ENCODE data around the gene PERCC1. TPM values are rescaled to one million over a fixed set of nuclear protein-coding genes. Genes with fewer than 3 reads are reported as not detected.
"Not testable (repeated sequence)": the region's sequence is repeated elsewhere in the genome, so short reads cannot be mapped to it uniquely, and the experiment has no call there.

PERCC1 gene
- total RNA-seq, 1 experiment from 2014 or later, result not detected

DNA sequence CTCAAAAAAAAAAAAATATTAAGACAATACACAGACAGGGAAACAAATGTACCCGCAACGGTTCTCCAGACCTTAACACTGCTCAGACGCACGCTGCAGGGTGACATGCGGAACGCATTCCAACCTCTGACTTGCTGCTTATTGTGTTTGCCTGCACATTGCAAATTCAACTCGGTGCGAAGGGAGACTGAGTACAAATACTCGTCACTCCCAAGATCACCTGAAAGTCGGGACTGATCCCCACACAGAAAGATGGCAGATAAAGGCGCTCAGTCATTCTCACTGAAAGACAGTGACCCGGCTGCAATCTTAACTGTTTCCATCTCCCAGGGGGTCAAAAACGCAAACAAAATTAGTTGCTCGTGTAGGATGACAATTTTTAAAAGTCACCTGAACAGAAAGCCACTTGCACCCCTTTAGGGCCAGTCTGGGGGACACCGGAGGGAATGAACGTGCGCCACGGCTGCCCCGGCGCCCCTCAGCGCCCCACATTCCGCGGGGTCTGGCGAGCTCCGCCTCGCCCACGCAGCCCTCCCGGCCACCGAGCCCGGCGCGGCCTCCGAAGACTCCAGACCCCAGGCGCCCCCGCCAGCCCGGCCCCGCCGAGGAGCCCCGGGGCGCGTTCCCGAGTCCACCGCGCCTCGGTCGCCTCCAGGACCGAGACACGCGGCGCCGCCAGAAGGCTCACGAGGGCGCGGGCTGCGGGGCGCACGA is 43.4 kb downstream of the PERCC1 start:
- no peak for DNase-seq (ENCODE audit: low read depth)
- in situ Hi-C loops (cut with HindIII; ENCODE audit: low pct_unique_long_range_greater_than_20kb, low sequenced_read_pairs), result no loop called here

DNA sequence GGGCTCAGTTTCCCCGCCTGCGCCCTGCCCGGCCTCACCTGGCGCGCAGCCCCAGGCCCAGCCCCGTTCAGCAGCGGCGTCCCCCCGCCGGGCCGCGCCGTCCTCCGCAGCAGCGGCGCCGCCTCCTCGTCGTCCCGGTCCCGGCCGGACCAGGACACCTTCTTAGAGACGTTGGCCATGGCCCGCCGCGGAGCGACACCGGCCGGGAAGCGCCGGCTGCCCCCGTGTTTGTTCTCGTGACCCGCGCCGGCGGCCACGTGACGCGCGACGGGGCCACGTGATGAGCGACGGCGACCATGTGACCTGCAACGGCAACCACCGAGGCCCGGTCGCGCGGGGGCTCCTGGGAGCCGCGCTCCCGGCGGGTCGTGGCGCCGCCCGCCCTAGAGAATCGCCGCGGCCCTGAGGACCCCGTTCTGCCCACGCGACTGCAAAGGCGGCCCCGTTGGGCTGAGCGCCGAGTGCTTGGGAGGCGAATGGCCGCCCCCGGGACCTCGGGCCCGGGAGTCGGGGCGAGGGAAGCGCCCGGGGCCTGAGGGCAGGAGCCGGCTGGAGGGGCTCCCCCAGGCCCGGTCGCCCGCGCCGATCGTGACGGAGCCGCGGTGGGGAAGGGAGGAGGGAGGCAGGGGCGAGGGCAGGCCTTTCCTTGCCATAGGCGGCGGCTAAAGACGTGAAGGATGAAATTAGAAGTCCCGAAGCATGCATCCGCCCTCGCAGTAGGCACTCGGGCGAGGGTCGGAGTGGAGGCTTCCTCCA is 44.1 kb downstream of the PERCC1 start, which contains the start of gene CLCN7:
CLCN7 (minus strand) TSS at position 233 of the 756 bp plus-strand sequence; CDS start at position 179, 54 bp downstream.
- in situ Hi-C loops (cut with HindIII; ENCODE audit: low pct_unique_long_range_greater_than_20kb, low sequenced_read_pairs), result no loop called here

DNA sequence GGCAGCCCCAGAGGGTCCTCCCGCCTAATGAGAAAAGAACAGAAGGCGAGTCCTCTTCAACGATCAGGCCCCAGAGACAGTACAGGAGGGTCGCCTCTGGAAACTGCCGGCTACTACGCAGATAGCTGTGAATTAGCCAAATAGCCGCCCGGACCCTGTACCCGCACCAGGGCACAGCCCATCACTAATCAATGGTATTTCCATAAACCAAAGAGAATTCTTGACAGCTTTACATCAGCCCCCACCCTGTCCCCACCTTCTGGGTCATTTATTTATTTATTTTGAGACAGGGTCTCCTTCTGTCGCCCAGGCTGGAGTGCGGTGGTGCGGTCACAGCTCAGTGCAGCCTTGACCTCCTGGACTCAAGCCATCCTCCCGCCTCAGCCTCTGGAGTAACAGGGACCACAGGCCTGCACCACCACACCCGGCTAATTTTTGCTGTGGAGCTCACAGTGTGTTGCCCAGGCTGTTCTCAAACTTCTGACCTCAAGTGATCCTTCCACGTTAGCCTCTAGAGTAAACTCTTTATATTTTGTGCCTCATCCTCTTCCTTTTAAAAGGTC is 44.8 kb downstream of the PERCC1 start:
- in situ Hi-C loops (cut with HindIII; ENCODE audit: low pct_unique_long_range_greater_than_20kb, low sequenced_read_pairs), result no loop called here

More for the DNA sequence above, 44.1 kb downstream of the PERCC1 start, which contains the start of gene CLCN7:
- DNase-seq (ENCODE audit: low read depth), result peak; percentile 83

DNA sequence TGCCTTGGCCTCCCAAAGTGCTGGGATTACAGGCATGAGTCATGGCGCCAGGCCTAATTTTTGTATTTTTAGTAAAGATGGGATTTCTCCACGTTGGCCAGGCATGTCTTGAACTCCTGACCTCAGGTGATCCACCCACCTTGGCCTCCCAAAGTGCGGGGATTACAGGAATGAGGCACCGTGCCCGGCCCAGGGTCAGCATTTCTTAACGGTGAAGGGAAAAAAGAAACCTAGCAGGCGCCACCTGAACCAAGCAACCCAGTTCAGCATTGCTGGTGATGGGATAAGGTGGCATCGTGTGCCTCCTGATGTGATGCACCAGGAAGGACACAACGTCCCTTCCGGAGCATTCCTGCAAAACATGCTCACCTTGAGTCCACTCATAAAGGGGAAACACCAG is 46.2 kb downstream of the PERCC1 start:
- in situ Hi-C loops (cut with HindIII; ENCODE audit: low pct_unique_long_range_greater_than_20kb, low sequenced_read_pairs), result no loop called here
- no peak for DNase-seq (ENCODE audit: low read depth)

More for the DNA sequence above, 44.8 kb downstream of the PERCC1 start:
- no peak for DNase-seq (ENCODE audit: low read depth)

DNA sequence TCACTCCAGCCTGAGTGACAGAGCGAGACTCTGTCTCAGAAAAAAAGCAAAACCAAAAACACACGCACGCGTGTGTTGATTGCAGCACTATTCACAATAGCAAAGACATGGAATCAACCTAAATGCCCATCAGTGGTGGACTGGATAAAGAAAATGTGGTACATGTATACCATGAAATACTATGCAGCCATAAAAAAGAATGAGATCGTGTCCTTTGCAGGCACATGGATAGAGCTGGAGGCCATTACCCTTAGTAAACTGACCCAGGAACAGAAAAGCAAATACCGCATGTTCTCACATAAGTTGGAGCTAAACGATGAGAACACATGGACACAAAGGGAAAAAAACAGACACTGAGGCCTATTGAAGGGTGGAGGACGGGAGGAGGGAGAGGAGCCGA is 48.1 kb downstream of the PERCC1 start:
- DNase-seq (ENCODE audit: low read depth); in situ Hi-C loops (cut with HindIII; ENCODE audit: low pct_unique_long_range_greater_than_20kb, low sequenced_read_pairs): not testable (repeated sequence)

DNA sequence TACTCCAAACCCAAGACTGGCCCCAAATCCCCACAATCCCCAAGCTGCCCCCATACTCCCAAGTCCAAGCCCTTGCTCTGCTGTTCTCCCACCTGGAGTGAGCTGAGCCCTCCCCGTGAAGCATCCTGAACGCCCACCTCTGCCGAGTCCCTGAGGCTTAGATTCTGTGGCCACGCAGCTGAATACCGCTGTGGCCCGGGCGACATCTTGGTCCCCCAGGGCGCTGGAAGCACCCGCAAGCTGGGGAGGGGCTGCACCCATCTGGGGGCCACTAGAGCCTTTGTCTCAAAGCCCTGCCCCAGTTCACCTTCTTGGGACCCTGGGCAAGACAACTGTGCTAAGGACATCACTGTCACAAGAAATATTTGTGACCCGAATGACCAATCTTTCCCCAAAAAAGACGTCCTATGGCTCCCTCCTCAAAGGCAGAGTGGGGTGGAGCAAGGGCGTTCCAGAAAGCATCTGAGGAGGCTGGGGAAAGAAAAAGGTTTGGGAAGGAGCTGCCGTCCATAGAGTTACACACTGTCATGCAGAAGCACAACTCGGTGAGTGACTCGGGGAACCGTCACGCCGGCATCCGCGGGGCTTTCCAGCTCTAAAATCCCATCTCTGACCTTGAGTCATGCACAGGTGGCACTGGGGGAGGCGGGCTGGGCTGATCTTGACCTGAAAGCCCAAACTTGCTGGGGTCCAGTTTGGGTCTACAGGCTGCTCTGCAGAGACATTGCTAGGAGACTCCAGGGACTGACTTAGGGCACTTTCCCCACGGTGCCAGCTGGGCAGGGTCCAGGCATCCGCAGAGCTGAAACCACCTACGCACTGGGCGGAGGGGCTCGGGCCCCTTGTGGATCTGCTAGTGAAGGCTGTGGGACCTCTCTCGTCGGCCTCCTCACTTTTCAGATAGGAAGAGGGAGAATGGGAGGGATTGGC is 51.3 kb downstream of the PERCC1 start:
- no peak for DNase-seq (ENCODE audit: low read depth)
- in situ Hi-C loops (cut with HindIII; ENCODE audit: low pct_unique_long_range_greater_than_20kb, low sequenced_read_pairs), result no loop called here

Other genes with a start within 250 kb of the PERCC1 start
- not detected in 2 replicates for gene TPSG1, start 205.8 kb upstream of the PERCC1 start, total RNA-seq (2014; rRNA removed; shearing (Covaris generic); ENCODE audit: low replicate concordance)
- not detected in 2 replicates for gene TPSB2, start 200.9 kb upstream of the PERCC1 start, total RNA-seq (2014; rRNA removed; shearing (Covaris generic); ENCODE audit: low replicate concordance)
- gene TPSAB1, start 190.4 kb upstream of the PERCC1 start, total RNA-seq (2014; rRNA removed; shearing (Covaris generic); ENCODE audit: low replicate concordance), result not detected in 2 replicates
- gene TPSD1, start 175.0 kb upstream of the PERCC1 start, total RNA-seq (2014; rRNA removed; shearing (Covaris generic); ENCODE audit: low replicate concordance), result not detected in 2 replicates
- gene UBE2I, start 121.4 kb upstream of the PERCC1 start, total RNA-seq (2014; rRNA removed; shearing (Covaris generic); ENCODE audit: low replicate concordance), result 294 and 312 TPM in 2 replicates
- 4.5 TPM in 2 replicates for gene BAIAP3, start 97.4 kb upstream of the PERCC1 start, total RNA-seq (2014; rRNA removed; shearing (Covaris generic); ENCODE audit: low replicate concordance)
- gene TSR3, start 79.2 kb upstream of the PERCC1 start, total RNA-seq (2014; rRNA removed; shearing (Covaris generic); ENCODE audit: low replicate concordance), result 208 and 278 TPM in 2 replicates
- gene GNPTG, start 79.1 kb upstream of the PERCC1 start, total RNA-seq (2014; rRNA removed; shearing (Covaris generic); ENCODE audit: low replicate concordance), result 81.0 and 93.5 TPM in 2 replicates
- 40.5 and 46.1 TPM in 2 replicates for gene UNKL, start 16.4 kb upstream of the PERCC1 start, total RNA-seq (2014; rRNA removed; shearing (Covaris generic); ENCODE audit: low replicate concordance)
- 51.7 and 72.0 TPM in 2 replicates for gene UQCC4, start 10.3 kb upstream of the PERCC1 start, total RNA-seq (2014; rRNA removed; shearing (Covaris generic); ENCODE audit: low replicate concordance)
- gene CCDC154, start 13.5 kb downstream of the PERCC1 start, total RNA-seq (2014; rRNA removed; shearing (Covaris generic); ENCODE audit: low replicate concordance), result not detected in 2 replicates
- 221 and 247 TPM in 2 replicates for gene CLCN7, start 44.0 kb downstream of the PERCC1 start, total RNA-seq (2014; rRNA removed; shearing (Covaris generic); ENCODE audit: low replicate concordance)
- gene PTX4, start 57.9 kb downstream of the PERCC1 start, total RNA-seq (2014; rRNA removed; shearing (Covaris generic); ENCODE audit: low replicate concordance), result not detected in 2 replicates
- gene TELO2, start 62.3 kb downstream of the PERCC1 start, total RNA-seq (2014; rRNA removed; shearing (Covaris generic); ENCODE audit: low replicate concordance), result 77.2 and 81.8 TPM in 2 replicates
- gene TMEM204, start 102.6 kb downstream of the PERCC1 start, total RNA-seq (2014; rRNA removed; shearing (Covaris generic); ENCODE audit: low replicate concordance), result not detected in 2 replicates
- 34.1 and 57.5 TPM in 2 replicates for gene IFT140, start 181.0 kb downstream of the PERCC1 start, total RNA-seq (2014; rRNA removed; shearing (Covaris generic); ENCODE audit: low replicate concordance)
- gene CRAMP1, start 181.3 kb downstream of the PERCC1 start, total RNA-seq (2014; rRNA removed; shearing (Covaris generic); ENCODE audit: low replicate concordance), result 4.1 TPM in 2 replicates
- gene JPT2, start 247.2 kb downstream of the PERCC1 start, total RNA-seq (2014; rRNA removed; shearing (Covaris generic); ENCODE audit: low replicate concordance), result 257 and 290 TPM in 2 replicates